C4-2B (cell line): Measurements from ENCODE around the gene ERC2.

ENCODE experiments used
- H3K27ac ChIP-seq: fragments of 450-650 bp; 2 replicates; pipeline ENCODE4 v1.5.1; 2017
- ZFX ChIP-seq: fragments of 450-650 bp; IDR thresholded peaks from 2 replicates; pipeline ENCODE4 v1.6.1; 2017
- TF ChIP-seq, protein P1 (sequence below): fragments of 450-650 bp; conservative IDR thresholded peaks from 2 replicates; pipeline ENCODE4 v1.5.1; 2017; ENCODE audit warnings: mild to moderate bottlenecking

ERC2 gene

DNA sequence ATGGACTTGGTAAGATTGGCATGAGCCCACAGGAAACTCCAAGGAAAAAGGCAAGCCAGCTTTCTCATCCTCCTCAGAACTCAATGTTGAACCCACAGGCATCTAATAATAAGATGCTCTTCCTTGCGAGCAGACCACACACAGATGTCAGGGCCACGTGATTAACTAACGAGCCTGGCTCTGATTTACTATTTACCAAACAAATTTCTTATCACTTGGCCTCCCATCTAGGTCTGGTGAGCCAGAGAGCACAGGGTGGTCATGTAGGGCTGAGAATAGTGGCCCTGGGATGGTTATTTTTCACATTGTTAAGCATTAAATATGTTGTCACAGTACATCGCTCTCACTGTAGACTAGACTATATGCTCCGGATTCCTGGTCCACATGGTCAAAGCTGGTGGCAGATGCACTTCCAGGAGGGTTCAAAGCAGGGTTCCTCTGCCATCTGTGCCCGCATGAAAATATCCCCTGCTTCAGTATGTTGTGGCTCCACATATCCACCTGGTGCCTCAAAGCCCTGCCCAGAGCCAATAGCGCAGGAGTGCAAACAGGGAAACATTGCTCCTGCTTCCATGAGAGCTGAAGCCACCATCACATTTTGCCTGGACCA, 508.7 kb downstream of the ERC2 start:
- H3K27ac ChIP-seq: no peak overlapping the region
- TF ChIP-seq ZFX: no peak
- TF ChIP-seq, protein P1, sequence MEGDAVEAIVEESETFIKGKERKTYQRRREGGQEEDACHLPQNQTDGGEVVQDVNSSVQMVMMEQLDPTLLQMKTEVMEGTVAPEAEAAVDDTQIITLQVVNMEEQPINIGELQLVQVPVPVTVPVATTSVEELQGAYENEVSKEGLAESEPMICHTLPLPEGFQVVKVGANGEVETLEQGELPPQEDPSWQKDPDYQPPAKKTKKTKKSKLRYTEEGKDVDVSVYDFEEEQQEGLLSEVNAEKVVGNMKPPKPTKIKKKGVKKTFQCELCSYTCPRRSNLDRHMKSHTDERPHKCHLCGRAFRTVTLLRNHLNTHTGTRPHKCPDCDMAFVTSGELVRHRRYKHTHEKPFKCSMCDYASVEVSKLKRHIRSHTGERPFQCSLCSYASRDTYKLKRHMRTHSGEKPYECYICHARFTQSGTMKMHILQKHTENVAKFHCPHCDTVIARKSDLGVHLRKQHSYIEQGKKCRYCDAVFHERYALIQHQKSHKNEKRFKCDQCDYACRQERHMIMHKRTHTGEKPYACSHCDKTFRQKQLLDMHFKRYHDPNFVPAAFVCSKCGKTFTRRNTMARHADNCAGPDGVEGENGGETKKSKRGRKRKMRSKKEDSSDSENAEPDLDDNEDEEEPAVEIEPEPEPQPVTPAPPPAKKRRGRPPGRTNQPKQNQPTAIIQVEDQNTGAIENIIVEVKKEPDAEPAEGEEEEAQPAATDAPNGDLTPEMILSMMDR: no peak

DNA sequence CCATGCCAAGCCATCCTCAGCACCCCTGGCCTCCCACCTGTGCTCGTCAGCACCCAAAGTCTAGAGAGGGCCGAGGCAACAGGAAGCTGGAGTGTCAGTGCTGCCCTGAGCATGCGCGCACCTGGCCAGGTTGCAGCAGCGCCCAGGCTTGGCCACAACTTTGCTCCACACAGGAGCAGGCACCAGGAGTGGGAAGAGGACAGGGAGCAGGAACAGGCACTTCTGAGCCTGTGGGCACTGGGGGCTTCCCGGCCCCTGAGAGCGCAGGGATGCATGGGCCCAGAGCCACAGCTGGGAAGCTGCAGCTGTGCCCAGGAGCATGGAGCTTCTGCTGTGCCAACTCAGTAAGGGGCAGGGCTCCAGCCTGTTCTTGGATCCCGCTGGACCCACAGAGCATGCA, 509.7 kb downstream of the ERC2 start:
- TF ChIP-seq, protein P1: no peak
- no peak for TF ChIP-seq ZFX
- no peak overlapping the region for H3K27ac ChIP-seq

DNA sequence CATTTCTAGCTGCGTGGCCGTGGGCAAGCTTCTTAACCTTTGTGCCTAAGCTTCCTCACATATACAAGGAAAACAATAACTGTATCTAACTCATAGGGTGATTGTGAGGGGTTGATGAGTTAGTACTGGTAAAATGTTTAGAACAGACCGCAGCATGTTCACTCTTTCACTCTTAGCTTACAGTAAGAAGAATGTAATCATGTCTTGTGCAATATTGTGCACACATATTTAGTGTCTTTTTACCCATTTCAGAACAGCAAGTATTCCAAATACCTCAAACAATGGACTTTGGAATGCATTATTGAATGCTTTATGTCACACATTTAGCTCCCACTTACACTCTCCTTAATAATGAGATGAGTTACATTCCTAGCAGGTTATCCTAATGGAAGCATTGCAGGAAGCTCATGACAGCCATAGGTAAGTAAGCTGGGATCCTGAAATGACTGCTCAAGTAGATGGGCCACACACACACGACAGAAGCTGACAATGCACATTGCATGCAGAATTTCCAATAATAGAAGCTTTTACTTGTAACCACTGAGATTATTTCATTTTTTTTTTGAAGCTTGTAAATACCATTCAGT, 512.3 kb downstream of the ERC2 start:
- no peak for TF ChIP-seq ZFX
- TF ChIP-seq, protein P1: no peak
- H3K27ac ChIP-seq: no peak overlapping the region

DNA sequence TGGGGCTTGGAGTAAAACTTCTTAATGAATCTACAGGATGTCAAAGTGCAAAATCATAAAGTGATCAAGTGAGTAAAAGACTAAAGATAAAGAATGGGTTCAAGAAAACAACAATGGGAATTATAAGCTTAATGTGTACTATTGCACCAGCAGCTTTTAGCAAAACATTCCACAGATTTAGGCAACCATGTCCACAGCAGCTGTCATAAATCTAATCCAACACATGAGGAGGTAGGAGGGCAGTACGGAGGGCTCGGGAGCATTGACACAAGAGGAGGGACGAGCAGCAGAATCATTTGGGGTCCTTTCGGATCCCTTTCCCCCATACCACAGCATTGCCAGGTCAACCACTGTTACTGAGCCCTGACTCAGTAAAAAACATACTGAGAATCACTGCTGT, 516.9 kb downstream of the ERC2 start:
- TF ChIP-seq, protein P1: no peak
- no peak for TF ChIP-seq ZFX

DNA sequence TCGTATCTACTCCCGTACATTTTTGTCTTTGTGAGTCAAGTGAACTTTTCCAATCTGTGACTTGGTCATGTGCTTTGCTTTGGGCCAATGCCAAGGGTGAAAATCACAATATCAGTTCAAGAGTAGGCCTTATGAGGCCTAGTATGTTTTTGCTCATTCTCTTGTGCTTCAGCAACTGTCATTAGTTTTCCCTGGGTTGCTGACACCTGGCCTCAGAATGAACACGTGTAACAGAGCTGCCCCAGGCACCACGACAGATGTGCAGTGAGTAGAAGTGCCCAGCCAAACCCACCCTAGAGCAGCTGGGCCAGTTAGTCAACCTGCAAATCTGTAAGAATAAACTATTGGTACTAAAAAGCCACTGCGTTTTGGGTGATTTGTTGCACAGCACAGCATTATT, 520.9 kb downstream of the ERC2 start:
- no peak for TF ChIP-seq ZFX
- TF ChIP-seq, protein P1: no peak
- H3K27ac ChIP-seq: no peak overlapping the region

More for the DNA sequence above, 516.9 kb downstream of the ERC2 start:
- H3K27ac ChIP-seq: no peak overlapping the region

DNA sequence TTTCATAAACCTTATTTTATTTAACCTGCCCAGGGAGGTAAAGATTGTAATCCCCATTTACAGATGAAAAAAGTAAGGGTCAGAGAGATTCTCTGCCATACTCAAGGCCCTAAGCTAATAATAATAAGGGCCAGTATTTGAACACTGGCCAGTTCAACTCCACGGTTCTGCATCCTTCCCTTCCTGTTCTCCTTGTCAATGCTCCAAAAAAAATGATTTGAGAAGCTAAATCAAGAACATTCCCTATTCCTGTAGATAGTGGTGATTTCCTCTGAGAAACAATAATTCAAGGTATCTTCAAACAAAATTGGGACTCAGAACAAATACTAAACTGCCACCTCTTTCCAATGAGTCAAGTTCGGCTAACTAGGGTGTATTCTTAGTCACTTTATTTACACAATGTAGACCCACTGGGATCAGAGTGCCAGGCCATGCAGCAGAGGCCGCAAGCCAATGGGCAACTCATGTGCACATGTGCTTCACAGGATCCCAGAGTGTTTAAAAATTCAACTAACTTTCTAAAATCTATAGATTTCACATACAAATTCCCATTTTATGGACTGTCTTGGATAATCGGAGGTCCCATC, 521.6 kb downstream of the ERC2 start:
- no peak overlapping the region for H3K27ac ChIP-seq
- TF ChIP-seq ZFX: no peak
- TF ChIP-seq, protein P1: no peak

DNA sequence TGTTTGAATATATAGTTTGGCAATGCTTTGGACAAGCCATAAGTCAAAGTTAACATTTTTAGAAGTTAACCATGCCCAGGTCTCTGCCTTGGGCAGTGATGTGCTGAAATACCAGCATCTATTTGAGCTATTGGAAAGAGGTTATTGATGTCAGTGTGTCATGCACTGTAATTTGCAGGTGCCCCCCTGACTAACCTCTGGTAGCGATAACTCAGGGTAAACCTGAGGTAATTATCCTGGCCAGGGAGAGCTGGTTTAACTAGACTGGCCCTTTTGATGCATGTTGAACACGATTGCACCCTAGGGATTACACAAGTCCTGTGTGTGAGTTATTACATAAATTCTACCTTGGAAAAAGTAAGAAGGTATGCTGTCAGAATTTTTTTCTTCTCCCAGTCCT, 525.4 kb downstream of the ERC2 start:
- H3K27ac ChIP-seq: no peak overlapping the region
- no peak for TF ChIP-seq ZFX
- TF ChIP-seq, protein P1: no peak
